Activated T-cell treated with anti-CD3 and anti-CD28 coated beads for 48 hours (primary cell): ENCODE measurements around the gene CNTNAP5.

Experiments used
- DNase-seq: peaks from one replicate; pipeline ENCODE4 v3.0.0-alpha.2; 2020; ENCODE audit warnings: low read depth

Gene CNTNAP5

GRCh38 chr2:124476291-124476690, 451.2 kb downstream of the CNTNAP5 start:
- no peak for DNase-seq

- DNase-seq = no peak
Measured at GRCh38 chr2:124478761-124479160, 453.7 kb downstream of the CNTNAP5 start.

GRCh38 chr2:124480958-124481357, 455.9 kb downstream of the CNTNAP5 start:
- DNase-seq = no peak

- DNase-seq = no peak
Measured at GRCh38 chr2:124482044-124482443, 457.0 kb downstream of the CNTNAP5 start.

GRCh38 chr2:124482551-124482950, 457.5 kb downstream of the CNTNAP5 start:
- DNase-seq = no peak

GRCh38 chr2:124485659-124486058, 460.6 kb downstream of the CNTNAP5 start:
- no peak for DNase-seq

GRCh38 chr2:124489686-124490085, 464.6 kb downstream of the CNTNAP5 start:
- DNase-seq = no peak

GRCh38 chr2:124501575-124502152, 476.6 kb downstream of the CNTNAP5 start:
- DNase-seq = no peak

GRCh38 chr2:124514236-124514635, 489.1 kb downstream of the CNTNAP5 start:
- DNase-seq = no peak

- DNase-seq = no peak
Measured at GRCh38 chr2:124520953-124521352, 495.9 kb downstream of the CNTNAP5 start.

- no peak for DNase-seq
Measured at GRCh38 chr2:124523096-124523495, 498.0 kb downstream of the CNTNAP5 start.

- DNase-seq = no peak
Measured at GRCh38 chr2:124524155-124524915, 499.2 kb downstream of the CNTNAP5 start.

- no peak for DNase-seq
Measured at GRCh38 chr2:124526221-124526620, 501.1 kb downstream of the CNTNAP5 start.

- no peak for DNase-seq
Measured at GRCh38 chr2:124530203-124530602, 505.1 kb downstream of the CNTNAP5 start.

- no peak for DNase-seq
Measured at GRCh38 chr2:124533226-124533954, 508.3 kb downstream of the CNTNAP5 start.

- DNase-seq = no peak
Measured at GRCh38 chr2:124534028-124534427, 508.9 kb downstream of the CNTNAP5 start.

- DNase-seq = no peak
Measured at GRCh38 chr2:124535816-124536215, 510.7 kb downstream of the CNTNAP5 start.

- no peak for DNase-seq
Measured at GRCh38 chr2:124536591-124536990, 511.5 kb downstream of the CNTNAP5 start.

- DNase-seq = no peak
Measured at GRCh38 chr2:124538549-124538948, 513.5 kb downstream of the CNTNAP5 start.

GRCh38 chr2:124540805-124541204, 515.7 kb downstream of the CNTNAP5 start:
- no peak for DNase-seq

GRCh38 chr2:124542932-124543640, 518.0 kb downstream of the CNTNAP5 start:
- no peak for DNase-seq

- DNase-seq = no peak
Measured at GRCh38 chr2:124547700-124548099, 522.6 kb downstream of the CNTNAP5 start.
